Ishikawa (cell line): ENCODE measurements around the gene NDFIP2.

Experiments
- CEBPB ChIP-seq: IDR thresholded peaks from 2 replicates; pipeline ENCODE4 v1.6.1; 2012
- CREB1 ChIP-seq: IDR thresholded peaks from 2 replicates; pipeline ENCODE4 v1.6.1; 2012; ENCODE audit warnings: low read depth
- EGR1 ChIP-seq: IDR thresholded peaks from 2 replicates; pipeline ENCODE4 v1.6.1; 2012
- EP300 ChIP-seq: IDR thresholded peaks from 2 replicates; pipeline ENCODE4 v1.6.1; 2012; ENCODE audit warnings: borderline replicate concordance
- NFIC ChIP-seq: IDR thresholded peaks from 2 replicates; pipeline ENCODE4 v1.6.1; 2012
- RAD21 ChIP-seq: IDR thresholded peaks from 2 replicates; pipeline ENCODE4 v1.6.1; 2012; ENCODE audit warnings: low read depth
- TAF1 ChIP-seq: IDR thresholded peaks from 2 replicates; pipeline ENCODE4 v1.6.1; 2012; ENCODE audit warnings: low read depth, mild to moderate bottlenecking
- TCF12 ChIP-seq: IDR thresholded peaks from 2 replicates; pipeline ENCODE4 v1.6.1; 2012; ENCODE audit warnings: low read depth
- TF ChIP-seq, protein P1 (sequence below): IDR thresholded peaks from 2 replicates; pipeline ENCODE4 v1.6.1; 2012
- TF ChIP-seq, protein P2 (sequence below): IDR thresholded peaks from 2 replicates; pipeline ENCODE4 v1.6.1; 2012; ENCODE audit warnings: low read depth, mild to moderate bottlenecking
- TF ChIP-seq, protein P3 (sequence below): IDR thresholded peaks from 2 replicates; pipeline ENCODE4 v1.6.1; 2012

DNA sequence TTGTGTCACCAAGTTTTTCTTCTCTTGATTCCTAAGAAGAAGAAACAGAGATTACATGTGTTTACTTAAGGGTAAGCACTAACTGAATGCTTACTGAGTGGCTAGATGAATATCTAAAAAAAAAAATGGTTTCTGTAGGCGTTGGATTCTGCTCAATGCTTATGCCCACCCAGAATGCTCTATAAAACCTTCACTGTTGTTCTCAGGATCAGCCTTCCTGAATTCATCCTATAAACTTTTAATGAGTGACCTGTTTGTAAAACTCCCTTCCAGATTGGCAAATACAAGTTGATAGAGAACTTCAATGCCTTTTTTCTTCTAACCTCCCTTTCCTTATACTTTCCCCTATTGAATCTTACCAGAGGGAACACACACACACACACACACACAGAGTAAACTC, 90.2 kb downstream of the NDFIP2 start:
- TF ChIP-seq TAF1 (no peak), CEBPB (no peak), RAD21 (no peak), EP300 (no peak), TCF12 (no peak), NFIC (no peak), CREB1 (no peak), EGR1 (no peak)
- TF ChIP-seq, protein P1, sequence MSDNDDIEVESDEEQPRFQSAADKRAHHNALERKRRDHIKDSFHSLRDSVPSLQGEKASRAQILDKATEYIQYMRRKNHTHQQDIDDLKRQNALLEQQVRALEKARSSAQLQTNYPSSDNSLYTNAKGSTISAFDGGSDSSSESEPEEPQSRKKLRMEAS: no peak
- TF ChIP-seq, protein P2, sequence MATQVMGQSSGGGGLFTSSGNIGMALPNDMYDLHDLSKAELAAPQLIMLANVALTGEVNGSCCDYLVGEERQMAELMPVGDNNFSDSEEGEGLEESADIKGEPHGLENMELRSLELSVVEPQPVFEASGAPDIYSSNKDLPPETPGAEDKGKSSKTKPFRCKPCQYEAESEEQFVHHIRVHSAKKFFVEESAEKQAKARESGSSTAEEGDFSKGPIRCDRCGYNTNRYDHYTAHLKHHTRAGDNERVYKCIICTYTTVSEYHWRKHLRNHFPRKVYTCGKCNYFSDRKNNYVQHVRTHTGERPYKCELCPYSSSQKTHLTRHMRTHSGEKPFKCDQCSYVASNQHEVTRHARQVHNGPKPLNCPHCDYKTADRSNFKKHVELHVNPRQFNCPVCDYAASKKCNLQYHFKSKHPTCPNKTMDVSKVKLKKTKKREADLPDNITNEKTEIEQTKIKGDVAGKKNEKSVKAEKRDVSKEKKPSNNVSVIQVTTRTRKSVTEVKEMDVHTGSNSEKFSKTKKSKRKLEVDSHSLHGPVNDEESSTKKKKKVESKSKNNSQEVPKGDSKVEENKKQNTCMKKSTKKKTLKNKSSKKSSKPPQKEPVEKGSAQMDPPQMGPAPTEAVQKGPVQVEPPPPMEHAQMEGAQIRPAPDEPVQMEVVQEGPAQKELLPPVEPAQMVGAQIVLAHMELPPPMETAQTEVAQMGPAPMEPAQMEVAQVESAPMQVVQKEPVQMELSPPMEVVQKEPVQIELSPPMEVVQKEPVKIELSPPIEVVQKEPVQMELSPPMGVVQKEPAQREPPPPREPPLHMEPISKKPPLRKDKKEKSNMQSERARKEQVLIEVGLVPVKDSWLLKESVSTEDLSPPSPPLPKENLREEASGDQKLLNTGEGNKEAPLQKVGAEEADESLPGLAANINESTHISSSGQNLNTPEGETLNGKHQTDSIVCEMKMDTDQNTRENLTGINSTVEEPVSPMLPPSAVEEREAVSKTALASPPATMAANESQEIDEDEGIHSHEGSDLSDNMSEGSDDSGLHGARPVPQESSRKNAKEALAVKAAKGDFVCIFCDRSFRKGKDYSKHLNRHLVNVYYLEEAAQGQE: no peak
- TF ChIP-seq, protein P3, sequence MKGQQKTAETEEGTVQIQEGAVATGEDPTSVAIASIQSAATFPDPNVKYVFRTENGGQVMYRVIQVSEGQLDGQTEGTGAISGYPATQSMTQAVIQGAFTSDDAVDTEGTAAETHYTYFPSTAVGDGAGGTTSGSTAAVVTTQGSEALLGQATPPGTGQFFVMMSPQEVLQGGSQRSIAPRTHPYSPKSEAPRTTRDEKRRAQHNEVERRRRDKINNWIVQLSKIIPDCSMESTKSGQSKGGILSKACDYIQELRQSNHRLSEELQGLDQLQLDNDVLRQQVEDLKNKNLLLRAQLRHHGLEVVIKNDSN: no peak
